Chondrocyte (in vitro differentiated cells): ENCODE results near the gene SETD9. TPM values are rescaled to one million over a fixed set of nuclear protein-coding genes. Genes with fewer than 3 reads are reported as not detected.

Source experiments
- DNase-seq: peaks from one replicate; pipeline ENCODE4 v3.0.0; 2021; ENCODE audit warnings: mixed read lengths, low spot score
- H3K27ac Mint-ChIP-seq: one replicate; pipeline ENCODE4 v1.8.0; 2021; ENCODE audit warnings: mild to moderate bottlenecking, moderate library complexity, mixed read lengths; ENCODE audit not compliant: unreplicated experiment
- H3K27me3 Mint-ChIP-seq: 2 replicates; pipeline ENCODE4 v1.8.0; 2021; ENCODE audit warnings: low read depth, mixed read lengths
- H3K36me3 Mint-ChIP-seq: 2 replicates; pipeline ENCODE4 v1.8.0; 2021; ENCODE audit warnings: low read depth, mixed read lengths
- H3K4me1 Mint-ChIP-seq: 2 replicates; pipeline ENCODE4 v1.8.0; 2021; ENCODE audit warnings: low read depth, mild to moderate bottlenecking, mixed read lengths
- H3K4me3 Mint-ChIP-seq: one replicate; pipeline ENCODE4 v1.8.0; 2021; ENCODE audit warnings: mild to moderate bottlenecking, moderate library complexity, mixed read lengths; ENCODE audit not compliant: unreplicated experiment
- H3K9me3 Mint-ChIP-seq: 2 replicates; pipeline ENCODE4 v1.8.0; 2021; ENCODE audit warnings: low read depth, mixed read lengths
- total RNA-seq: library from RNA; stranded (reverse); gene quantifications from 3 replicates; pipeline ENCODE4 v1.2.1, GENCODE V29; 2021
- TF ChIP-seq, protein P1 (sequence below): fragments of 200-600 bp; sonication (generic); IDR thresholded peaks from 2 replicates; pipeline ENCODE4 v1.5.0; 2021; ENCODE audit warnings: antibody characterized with exemption, mild to moderate bottlenecking, moderate library complexity

Gene SETD9
- total RNA-seq, 1 donor from 2014 or later: 8.5 TPM

GRCh38 chr5:56876327-56876726, 33.1 kb upstream of the SETD9 start:
- H3K4me1 Mint-ChIP-seq: no peaks in the 10 kb centered on the region

GRCh38 chr5:56881571-56881970, 27.8 kb upstream of the SETD9 start:
- H3K4me1 Mint-ChIP-seq: no peaks in the 10 kb centered on the region
- H3K36me3 Mint-ChIP-seq: peaks cover 38% of the 10 kb centered on the region
- H3K9me3 Mint-ChIP-seq: no peaks in the 10 kb centered on the region
- no peak overlapping the region for H3K27ac Mint-ChIP-seq
- H3K27me3 Mint-ChIP-seq: no peaks in the 10 kb centered on the region
- H3K4me3 Mint-ChIP-seq: no peak overlapping the region
- no peak for DNase-seq
- TF ChIP-seq, protein P1, sequence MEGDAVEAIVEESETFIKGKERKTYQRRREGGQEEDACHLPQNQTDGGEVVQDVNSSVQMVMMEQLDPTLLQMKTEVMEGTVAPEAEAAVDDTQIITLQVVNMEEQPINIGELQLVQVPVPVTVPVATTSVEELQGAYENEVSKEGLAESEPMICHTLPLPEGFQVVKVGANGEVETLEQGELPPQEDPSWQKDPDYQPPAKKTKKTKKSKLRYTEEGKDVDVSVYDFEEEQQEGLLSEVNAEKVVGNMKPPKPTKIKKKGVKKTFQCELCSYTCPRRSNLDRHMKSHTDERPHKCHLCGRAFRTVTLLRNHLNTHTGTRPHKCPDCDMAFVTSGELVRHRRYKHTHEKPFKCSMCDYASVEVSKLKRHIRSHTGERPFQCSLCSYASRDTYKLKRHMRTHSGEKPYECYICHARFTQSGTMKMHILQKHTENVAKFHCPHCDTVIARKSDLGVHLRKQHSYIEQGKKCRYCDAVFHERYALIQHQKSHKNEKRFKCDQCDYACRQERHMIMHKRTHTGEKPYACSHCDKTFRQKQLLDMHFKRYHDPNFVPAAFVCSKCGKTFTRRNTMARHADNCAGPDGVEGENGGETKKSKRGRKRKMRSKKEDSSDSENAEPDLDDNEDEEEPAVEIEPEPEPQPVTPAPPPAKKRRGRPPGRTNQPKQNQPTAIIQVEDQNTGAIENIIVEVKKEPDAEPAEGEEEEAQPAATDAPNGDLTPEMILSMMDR: no peak

More at GRCh38 chr5:56876327-56876726, 33.1 kb upstream of the SETD9 start:
- no peaks in the 10 kb centered on the region for H3K9me3 Mint-ChIP-seq
- DNase-seq: no peak
- no peak overlapping the region for H3K4me3 Mint-ChIP-seq
- peaks cover 43% of the 10 kb centered on the region for H3K36me3 Mint-ChIP-seq
- TF ChIP-seq, protein P1: no peak
- H3K27ac Mint-ChIP-seq: no peak overlapping the region
- H3K27me3 Mint-ChIP-seq: no peaks in the 10 kb centered on the region

DNA sequence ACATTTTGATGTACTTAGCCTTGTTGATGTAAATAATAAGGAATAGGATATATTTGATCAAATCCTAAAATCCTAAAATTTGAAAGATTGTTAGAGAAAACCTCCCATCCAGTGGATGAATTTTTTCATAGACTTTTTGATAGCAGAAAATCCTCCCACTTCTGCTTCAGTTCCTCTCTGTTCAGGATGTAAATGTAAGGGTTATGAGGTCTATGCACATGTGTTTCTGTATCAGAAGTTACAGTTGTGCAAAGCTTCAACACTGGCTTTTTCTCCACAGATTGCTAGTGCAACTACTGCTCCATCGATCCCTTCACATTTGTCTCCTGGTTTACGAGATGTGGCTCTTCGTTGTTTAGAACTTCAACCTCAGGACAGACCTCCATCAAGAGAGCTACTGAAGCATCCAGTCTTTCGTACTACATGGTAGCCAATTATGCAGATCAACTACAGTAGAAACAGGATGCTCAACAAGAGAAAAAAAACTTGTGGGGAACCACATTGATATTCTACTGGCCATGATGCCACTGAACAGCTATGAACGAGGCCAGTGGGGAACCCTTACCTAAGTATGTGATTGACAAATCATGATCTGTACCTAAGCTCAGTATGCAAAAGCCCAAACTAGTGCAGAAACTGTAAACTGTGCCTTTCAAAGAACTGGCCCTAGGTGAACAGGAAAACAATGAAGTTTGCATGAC, 16.0 kb upstream of the SETD9 start:
- H3K27ac Mint-ChIP-seq: no peak overlapping the region
- H3K4me1 Mint-ChIP-seq: no peaks in the 10 kb centered on the region
- DNase-seq: no peak
- peaks cover 30% of the 10 kb centered on the region for H3K36me3 Mint-ChIP-seq
- TF ChIP-seq, protein P1: no peak
- H3K9me3 Mint-ChIP-seq: no peaks in the 10 kb centered on the region
- no peak overlapping the region for H3K4me3 Mint-ChIP-seq
- no peaks in the 10 kb centered on the region for H3K27me3 Mint-ChIP-seq

GRCh38 chr5:56896763-56897162, 12.6 kb upstream of the SETD9 start:
- TF ChIP-seq, protein P1: no peak
- Mint-ChIP-seq H3K9me3 (no peaks in the 10 kb centered on the region), H3K4me3 (no peak overlapping the region), H3K4me1 (no peaks in the 10 kb centered on the region), H3K27ac (no peak overlapping the region), H3K36me3 (peaks cover 13% of the 10 kb centered on the region), H3K27me3 (no peaks in the 10 kb centered on the region)
- DNase-seq: no peak

- no peak for DNase-seq
- no peaks in the 10 kb centered on the region for H3K4me1 Mint-ChIP-seq
- no peaks in the 10 kb centered on the region for H3K27me3 Mint-ChIP-seq
- no peaks in the 10 kb centered on the region for H3K9me3 Mint-ChIP-seq
- no peak overlapping the region for H3K27ac Mint-ChIP-seq
- TF ChIP-seq, protein P1: no peak
- peaks cover 9% of the 10 kb centered on the region for H3K36me3 Mint-ChIP-seq
- no peak overlapping the region for H3K4me3 Mint-ChIP-seq
Measured at GRCh38 chr5:56898213-56898612, 11.2 kb upstream of the SETD9 start.
